Right atrium auricular region (tissue), 2 donors: ENCODE data around the gene UQCRHL. TPM values are rescaled to one million over a fixed set of nuclear protein-coding genes. Genes with fewer than 3 reads are reported as not detected.

Experiments used
- DNase-seq: peaks from one replicate; pipeline ENCODE4 v3.0.0-alpha.2; 2019; ENCODE audit warnings: low spot score
- H3K27ac ChIP-seq, 2 donors: fragments of 200-600 bp; sonication (generic); 1 replicate in 1 of 2; 2 replicates in 1 of 2; pipeline ENCODE4 v1.5.1; 2016 to 2019
- H3K27me3 ChIP-seq, 2 donors: fragments of 200-600 bp; sonication (generic); one replicate each; pipeline versions ENCODE4 v1.5.1 to v1.6.0; 2017 to 2019
- H3K36me3 ChIP-seq: fragments of 200-600 bp; sonication (generic); one replicate; pipeline ENCODE4 v1.5.1; 2016
- H3K4me1 ChIP-seq, 2 donors: fragments of 200-600 bp; sonication (generic); one replicate each; pipeline versions ENCODE4 v1.5.1 to v1.6.0; 2017 to 2019
- H3K4me3 ChIP-seq, 2 donors: fragments of 200-600 bp; sonication (generic); 1 replicate in 1 of 2; 2 replicates in 1 of 2; pipeline ENCODE4 v1.5.1; 2017 to 2019; ENCODE audit warnings: mild to moderate bottlenecking in 1 of 2, moderate library complexity in 1 of 2
- H3K9me3 ChIP-seq, 2 donors: fragments of 200-600 bp; sonication (generic); one replicate each; pipeline ENCODE4 v1.5.1; 2019
- total RNA-seq, 2 donors: library from RNA; depleted of rRNA; stranded (reverse); fragments of >200 nt; gene quantifications; one replicate each; pipeline ENCODE4 v1.1.0, GENCODE V29; 2016
- TF ChIP-seq, protein P1 (sequence below), 2 donors: fragments of 200-600 bp; sonication (generic); IDR thresholded peaks; one replicate each; pipeline ENCODE4 v1.5.1; 2019; ENCODE audit warnings: antibody characterized with exemption in 2 of 2

UQCRHL gene
- total RNA-seq, 2 donors from 2014 or later, result 1.6 to 5.5 TPM

DNA sequence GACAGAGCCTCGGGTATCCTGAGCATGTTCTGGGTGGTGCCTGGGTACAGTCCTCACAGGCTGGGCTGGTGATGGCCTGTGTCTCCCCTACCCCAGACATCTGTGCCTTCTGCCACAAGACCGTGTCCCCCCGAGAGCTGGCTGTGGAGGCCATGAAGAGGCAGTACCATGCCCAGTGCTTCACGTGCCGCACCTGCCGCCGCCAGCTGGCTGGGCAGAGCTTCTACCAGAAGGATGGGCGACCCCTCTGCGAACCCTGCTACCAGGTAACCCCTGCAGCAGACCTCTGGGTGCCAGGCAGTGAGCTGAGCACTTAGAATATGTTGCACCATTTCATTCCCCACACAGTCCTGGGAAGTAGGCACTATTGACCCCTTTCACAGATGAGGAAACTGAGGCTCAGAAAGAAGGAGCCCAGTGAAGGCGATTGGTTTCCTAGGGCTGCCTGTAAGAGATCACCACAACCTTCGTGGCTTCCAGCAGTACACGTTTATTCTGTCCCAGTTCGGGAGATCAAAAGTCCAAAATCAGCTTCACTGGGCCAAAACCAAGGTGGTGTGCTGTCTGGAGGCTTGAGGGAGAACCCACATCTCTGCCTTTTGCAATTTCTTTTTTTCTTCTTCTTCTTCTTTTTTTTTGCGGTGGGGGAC is 37.0 kb downstream of the UQCRHL start:
- no peak for DNase-seq
- H3K4me3 ChIP-seq, result no peak overlapping the region
- TF ChIP-seq, protein P1, sequence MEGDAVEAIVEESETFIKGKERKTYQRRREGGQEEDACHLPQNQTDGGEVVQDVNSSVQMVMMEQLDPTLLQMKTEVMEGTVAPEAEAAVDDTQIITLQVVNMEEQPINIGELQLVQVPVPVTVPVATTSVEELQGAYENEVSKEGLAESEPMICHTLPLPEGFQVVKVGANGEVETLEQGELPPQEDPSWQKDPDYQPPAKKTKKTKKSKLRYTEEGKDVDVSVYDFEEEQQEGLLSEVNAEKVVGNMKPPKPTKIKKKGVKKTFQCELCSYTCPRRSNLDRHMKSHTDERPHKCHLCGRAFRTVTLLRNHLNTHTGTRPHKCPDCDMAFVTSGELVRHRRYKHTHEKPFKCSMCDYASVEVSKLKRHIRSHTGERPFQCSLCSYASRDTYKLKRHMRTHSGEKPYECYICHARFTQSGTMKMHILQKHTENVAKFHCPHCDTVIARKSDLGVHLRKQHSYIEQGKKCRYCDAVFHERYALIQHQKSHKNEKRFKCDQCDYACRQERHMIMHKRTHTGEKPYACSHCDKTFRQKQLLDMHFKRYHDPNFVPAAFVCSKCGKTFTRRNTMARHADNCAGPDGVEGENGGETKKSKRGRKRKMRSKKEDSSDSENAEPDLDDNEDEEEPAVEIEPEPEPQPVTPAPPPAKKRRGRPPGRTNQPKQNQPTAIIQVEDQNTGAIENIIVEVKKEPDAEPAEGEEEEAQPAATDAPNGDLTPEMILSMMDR (IDR thresholded peaks at IDR 0.05), result no peak
- peaks cover 79% of the 10 kb centered on the region for H3K36me3 ChIP-seq
- H3K4me1 ChIP-seq, result peaks cover 0 to 3% of the 10 kb centered on the region in 2 donors
- no peaks in the 10 kb centered on the region for H3K27me3 ChIP-seq
- H3K9me3 ChIP-seq, result no peaks in the 10 kb centered on the region
- no peak overlapping the region for H3K27ac ChIP-seq

DNA sequence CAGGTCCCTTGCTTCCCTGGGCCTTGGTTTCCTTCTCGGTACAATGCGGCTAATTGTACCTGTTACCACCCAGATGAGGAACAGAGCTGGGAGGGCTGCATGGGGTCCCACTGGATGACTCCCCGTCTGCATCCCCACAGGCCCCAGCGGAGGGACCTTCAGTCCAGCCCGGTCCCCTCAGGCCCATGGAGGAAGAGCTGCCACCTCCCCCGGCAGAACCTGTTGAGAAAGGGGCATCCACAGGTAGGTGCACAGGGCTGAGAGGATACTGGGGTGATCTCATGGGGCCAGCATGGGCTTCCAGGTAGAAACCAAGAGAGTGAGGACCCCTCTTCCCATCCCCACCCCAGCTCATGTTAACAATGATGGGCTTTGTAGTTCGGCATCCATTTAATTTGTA is 39.1 kb downstream of the UQCRHL start:
- no peaks in the 10 kb centered on the region for H3K27me3 ChIP-seq
- DNase-seq, result no peak
- TF ChIP-seq, protein P1 (IDR thresholded peaks at IDR 0.05), result no peak
- H3K4me1 ChIP-seq, result peaks cover 0 to 21% of the 10 kb centered on the region in 2 donors
- peaks cover 68% of the 10 kb centered on the region for H3K36me3 ChIP-seq
- H3K9me3 ChIP-seq, result no peaks in the 10 kb centered on the region
- no peak overlapping the region for H3K4me3 ChIP-seq
- H3K27ac ChIP-seq, result no peak overlapping the region

DNA sequence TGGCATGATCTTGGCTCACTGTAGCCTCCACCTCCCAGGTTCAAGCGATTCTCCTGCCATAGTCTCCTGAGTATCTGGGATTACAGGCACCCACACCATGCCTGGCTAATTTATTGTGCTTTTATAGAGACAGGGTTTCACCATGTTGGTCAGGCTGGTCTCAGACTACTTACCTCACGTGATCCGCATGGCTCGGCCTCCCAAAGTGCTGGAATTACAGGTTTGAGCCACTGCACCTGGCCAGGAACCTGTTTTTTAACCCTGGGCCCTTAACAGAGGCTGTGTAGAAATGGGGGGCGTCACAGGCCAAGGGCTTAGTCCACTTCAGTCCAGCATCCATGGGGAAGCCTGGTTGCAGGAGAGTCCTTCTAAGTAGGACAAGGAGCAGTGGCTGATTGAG is 39.5 kb downstream of the UQCRHL start:
- Histone ChIP-seq H3K4me1 (peaks cover 0 to 26% of the 10 kb centered on the region in 2 donors), H3K9me3 (no peaks in the 10 kb centered on the region), H3K27me3 (no peaks in the 10 kb centered on the region), H3K27ac (no peak overlapping the region), H3K36me3 (peaks cover 64% of the 10 kb centered on the region), H3K4me3 (no peak overlapping the region)
- no peak for DNase-seq
- TF ChIP-seq, protein P1 (IDR thresholded peaks at IDR 0.05), result no peak

DNA sequence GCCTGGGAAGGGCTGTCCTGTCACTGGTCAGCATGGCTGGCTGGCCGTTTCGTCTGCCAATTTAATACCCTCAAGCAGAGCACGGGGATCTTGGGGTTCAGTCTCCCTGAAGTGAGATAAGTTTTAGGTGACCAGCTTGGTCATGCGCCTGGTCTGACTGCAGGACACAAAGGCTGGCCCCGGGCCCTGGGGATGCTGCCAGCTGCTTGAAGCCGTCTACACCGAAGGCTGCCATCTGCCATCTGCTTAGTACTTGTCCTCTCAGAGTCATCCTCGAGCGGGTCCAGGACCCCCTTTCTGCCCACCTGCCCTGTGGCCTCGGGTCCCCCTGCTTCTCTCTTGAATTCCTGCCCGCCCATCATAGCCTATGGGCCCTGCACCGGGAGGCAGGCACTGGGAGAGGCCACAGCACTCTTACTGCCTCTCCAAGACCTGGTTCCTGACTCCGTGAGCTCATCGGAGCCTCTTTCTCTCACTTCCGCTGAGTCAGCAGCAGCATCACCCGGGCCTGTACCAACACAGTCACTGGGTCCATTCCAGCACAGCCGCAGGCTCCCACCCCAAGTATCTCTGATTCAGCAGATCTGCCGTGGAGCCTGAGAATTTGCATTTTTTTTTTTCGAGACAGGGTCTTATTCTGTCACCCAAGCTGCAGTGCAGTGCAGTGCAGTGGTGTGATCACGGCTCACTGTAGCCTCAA is 41.8 kb downstream of the UQCRHL start:
- H3K27ac ChIP-seq, result peak overlapping the region in 1 of 2 donors; percentile 33
- H3K4me1 ChIP-seq, result peaks cover 0 to 49% of the 10 kb centered on the region in 2 donors
- no peaks in the 10 kb centered on the region for H3K27me3 ChIP-seq
- no peak overlapping the region for H3K4me3 ChIP-seq
- TF ChIP-seq, protein P1 (IDR thresholded peaks at IDR 0.05), result no peak
- no peaks in the 10 kb centered on the region for H3K9me3 ChIP-seq
- H3K36me3 ChIP-seq, result peaks cover 41% of the 10 kb centered on the region
- no peak for DNase-seq

DNA sequence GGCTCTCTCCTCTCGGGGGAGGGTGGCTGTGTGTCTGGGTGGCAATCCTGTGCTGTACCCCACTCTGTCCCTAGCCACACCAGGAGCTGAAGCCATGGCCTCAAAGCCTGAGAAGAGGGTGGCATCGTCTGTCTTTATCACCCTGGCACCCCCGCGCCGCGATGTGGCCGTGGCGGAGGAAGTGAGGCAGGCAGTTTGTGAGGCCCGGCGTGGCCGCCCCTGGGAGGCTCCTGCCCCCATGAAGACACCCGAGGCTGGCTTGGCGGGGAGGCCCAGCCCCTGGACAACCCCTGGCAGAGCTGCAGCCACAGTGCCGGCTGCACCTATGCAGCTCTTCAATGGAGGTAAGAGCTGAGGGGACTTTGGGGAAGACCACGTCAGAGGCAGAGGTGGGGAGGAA is 42.6 kb downstream of the UQCRHL start:
- peaks cover 34% of the 10 kb centered on the region for H3K36me3 ChIP-seq
- peaks cover 0 to 56% of the 10 kb centered on the region in 2 donors for H3K4me1 ChIP-seq
- H3K9me3 ChIP-seq, result no peaks in the 10 kb centered on the region
- peak overlapping the region in 1 of 2 donors; percentile 33 for H3K27ac ChIP-seq
- DNase-seq, result no peak
- H3K4me3 ChIP-seq, result no peak overlapping the region
- no peaks in the 10 kb centered on the region for H3K27me3 ChIP-seq
- TF ChIP-seq, protein P1 (IDR thresholded peaks at IDR 0.05), result no peak
